Measurements from ENCODE around the gene SPAAR.
A peak's percentile ranks its signal among the peaks of the same experiment; 100 is the strongest.
"Not testable (repeated sequence)": the region's sequence is repeated elsewhere in the genome, so short reads cannot be mapped to it uniquely, and the experiment has no call there.

The SPAAR gene

DNA sequence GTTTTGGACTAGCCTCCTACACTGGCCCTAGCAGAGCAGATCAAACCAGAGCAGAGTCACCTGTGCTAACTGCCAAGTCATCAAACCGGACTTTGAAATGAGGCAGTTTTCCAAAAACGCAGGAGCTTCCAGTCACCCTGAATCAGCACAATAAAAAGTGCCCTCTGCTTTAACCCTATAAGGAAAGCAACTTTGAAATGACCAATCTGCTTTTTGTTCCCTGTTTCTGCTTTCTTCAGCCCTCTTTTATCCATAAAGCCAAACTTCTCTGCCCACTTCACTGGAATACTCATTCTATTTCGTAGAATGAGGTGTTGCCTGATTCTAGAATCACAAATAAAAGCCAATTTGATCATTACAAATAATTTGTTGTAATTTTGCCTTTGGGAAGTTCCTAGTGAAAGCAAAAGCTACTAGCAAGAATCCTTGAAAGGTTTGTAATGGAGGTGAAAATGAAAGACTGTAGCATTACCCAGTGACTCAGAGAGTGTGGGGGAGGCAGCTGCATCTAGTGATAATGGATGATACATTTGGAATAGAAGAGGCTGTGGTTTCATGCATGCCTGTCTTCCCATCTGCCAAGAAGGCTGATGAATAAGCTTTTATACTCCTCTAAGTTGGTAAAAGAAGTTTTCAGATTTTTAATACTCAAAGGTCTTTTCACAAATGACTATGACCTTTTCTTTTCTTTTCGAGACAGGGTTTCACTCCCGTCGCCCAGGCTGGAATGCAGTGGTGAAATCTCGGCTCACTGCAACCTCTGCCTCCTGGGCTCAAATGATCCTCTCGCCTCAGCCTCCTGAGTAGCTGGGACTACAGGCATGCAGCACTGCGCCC is 14.9 kb downstream of the SPAAR start:
- DNase-seq, result peak in 1 of 2 donors; percentile 34

DNA sequence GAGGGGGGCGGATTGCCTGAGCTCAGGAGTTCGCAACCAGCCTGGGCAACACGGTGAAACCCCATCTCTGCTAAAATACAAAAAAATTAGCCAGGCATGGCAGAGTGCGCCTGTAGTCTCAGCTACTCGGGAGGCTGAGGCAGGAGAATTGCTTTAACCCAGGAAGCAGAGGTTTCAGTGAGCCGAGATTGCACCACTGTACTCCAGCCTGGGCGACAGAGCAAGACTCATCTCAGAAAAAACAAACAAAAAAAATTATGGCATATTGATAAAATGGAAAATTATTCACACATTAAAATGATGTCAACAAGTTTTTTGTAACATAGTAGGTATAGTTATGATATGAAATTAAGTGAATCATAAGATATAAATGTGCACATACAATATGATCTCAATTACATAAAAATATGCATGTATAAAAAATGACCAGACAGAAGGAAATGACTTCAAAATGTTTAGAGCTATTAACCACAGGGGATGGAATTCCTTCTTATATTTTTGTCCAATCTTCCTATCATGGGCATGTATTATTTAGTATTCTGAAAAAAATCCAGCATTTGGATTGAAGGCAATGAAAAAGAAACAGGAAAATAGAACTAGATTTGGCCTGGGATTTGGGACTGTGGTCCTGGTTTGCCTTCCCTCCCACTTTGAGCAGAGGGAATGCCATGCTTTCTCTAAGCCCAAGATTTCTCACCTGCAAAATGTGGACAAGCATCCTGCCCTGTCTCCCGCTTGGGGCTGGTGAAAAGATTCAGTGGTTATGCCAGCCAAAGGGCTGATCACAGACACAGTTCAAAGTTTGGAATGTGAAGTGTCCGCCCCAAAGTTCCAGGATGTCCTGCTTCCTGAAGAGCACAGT is 19.5 kb downstream of the SPAAR start:
- no peak for DNase-seq

- no peak for DNase-seq
These were observed 20.1 kb downstream of the SPAAR start for GRCh38 chr9:35929453-35929718.

DNA sequence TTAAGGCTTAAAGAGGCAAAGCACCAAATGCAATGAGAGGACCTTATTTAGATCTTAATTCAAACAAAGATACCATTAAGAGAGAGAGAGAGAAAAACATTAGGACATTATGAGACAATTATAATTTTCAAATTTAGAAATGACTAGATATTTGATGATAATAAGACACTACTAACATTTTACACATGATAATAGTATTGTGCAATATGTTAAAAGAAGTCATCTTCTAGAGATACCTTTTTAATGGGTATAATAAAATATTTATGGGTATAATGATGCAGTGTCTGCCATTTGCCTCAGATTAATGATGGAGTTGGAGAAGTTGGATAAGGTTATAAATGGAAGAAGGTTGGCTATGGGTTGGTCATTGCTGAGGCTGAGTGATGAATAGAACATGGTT is 21.2 kb downstream of the SPAAR start:
- no peak for DNase-seq

- no peak for DNase-seq
These were observed 21.7 kb downstream of the SPAAR start for GRCh38 chr9:35930989-35931388.

GRCh38 chr9:35932735-35933134 is 23.4 kb downstream of the SPAAR start:
- DNase-seq, result no peak

- DNase-seq, result no peak
These were observed 24.3 kb downstream of the SPAAR start for GRCh38 chr9:35933550-35934067.

DNA sequence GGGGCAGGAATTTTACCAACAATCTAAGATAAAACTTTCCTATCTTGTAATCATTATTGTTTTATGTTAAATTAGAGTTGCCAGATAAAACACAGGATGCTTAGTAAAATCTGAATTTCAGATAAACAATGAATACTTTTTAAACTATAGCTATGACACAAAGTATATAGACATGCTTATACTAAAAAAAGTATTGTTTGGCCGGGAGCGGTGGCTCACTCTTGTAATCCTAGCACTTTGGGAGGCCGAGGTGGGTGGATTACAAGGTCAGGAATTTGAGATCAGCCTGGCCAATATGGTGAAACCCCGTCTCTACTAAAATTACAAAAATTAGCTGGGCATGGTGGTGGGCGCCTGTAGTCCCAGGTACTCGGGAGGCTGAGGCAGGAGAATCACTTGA is 24.8 kb downstream of the SPAAR start:
- DNase-seq, result not testable (repeated sequence)

- no peak for DNase-seq
These were observed 26.0 kb downstream of the SPAAR start for GRCh38 chr9:35935261-35935660.

DNA sequence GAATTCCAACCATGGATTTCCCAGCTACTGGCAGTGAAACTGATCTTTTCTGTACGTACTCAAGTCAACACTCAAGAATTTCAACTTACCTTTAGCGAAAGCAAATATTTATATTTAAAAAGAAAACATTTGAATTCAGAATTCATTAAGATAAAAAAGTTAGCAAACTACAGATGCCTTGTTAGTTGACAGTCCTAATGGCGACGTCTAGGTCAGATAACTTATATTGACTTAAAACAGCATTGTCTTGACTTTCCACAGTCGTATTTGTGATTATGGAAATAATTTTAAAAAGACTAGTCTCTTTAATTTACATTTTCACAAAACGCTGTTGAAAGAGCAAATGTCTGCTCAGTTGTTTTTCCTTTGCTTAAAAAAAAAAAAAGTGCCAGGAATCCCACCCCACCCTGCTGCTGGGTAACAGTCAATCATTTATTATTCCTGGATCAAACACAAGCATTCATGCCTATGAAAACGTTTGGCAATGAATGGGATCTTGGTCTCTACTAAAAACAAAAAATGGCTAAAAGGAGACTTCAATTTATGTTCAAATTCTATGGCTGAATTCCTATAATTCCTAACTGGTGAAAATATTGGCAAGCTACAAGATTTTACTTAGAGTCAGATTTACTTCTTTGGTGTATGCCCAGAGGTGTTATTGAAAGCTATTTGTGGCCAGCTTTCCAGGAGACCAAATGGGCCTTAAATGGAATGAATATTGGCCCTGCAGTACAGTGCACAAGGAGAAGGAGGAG is 26.6 kb downstream of the SPAAR start:
- no peak for DNase-seq

DNA sequence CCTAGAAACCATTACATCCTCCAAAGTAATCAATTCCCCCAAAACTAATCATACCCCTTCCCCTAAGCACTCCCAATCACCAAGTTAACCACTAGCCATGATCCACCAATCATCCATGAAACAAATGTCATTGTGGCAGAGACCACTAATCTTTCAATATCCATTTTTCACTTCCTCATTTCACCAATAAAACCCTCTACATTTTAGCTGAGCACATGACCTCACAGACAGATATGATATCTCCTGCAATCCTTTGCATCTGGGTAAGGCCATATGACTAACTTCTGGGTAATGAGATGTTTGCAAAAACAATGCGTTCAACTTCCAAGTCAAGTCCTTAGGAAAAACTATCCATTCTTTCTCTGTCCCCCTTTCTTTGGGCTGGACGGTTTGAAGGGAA is 27.9 kb downstream of the SPAAR start:
- DNase-seq, result no peak

GRCh38 chr9:35938474-35939356 is 29.4 kb downstream of the SPAAR start:
- no peak for DNase-seq

DNA sequence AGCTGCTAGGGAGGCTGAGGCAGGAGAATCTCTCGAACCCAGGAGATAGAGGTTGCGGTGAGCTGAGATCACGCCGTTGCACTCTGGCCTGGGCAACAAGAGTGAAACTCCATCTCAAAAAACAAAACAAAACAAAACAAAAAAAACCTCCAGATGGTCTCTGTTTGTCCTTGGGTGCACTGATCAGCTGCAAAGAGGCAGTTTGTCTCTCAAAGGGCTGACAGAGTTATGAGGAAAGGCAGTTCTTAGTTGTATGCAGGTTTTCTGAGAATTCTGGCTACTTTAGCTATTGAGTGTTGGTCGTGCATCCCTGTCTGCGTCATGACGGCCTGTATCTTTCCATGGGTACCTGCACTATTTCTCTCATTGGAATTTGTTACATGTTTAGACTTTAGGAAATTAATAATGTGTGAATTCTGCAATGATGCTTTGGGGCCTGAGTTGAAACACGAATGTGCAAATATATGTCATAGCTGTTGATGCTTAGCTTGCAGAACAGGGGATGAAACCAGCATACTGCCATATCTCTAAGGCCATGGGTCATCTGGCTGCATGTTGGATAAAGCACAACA is 30.5 kb downstream of the SPAAR start:
- no peak for DNase-seq

DNA sequence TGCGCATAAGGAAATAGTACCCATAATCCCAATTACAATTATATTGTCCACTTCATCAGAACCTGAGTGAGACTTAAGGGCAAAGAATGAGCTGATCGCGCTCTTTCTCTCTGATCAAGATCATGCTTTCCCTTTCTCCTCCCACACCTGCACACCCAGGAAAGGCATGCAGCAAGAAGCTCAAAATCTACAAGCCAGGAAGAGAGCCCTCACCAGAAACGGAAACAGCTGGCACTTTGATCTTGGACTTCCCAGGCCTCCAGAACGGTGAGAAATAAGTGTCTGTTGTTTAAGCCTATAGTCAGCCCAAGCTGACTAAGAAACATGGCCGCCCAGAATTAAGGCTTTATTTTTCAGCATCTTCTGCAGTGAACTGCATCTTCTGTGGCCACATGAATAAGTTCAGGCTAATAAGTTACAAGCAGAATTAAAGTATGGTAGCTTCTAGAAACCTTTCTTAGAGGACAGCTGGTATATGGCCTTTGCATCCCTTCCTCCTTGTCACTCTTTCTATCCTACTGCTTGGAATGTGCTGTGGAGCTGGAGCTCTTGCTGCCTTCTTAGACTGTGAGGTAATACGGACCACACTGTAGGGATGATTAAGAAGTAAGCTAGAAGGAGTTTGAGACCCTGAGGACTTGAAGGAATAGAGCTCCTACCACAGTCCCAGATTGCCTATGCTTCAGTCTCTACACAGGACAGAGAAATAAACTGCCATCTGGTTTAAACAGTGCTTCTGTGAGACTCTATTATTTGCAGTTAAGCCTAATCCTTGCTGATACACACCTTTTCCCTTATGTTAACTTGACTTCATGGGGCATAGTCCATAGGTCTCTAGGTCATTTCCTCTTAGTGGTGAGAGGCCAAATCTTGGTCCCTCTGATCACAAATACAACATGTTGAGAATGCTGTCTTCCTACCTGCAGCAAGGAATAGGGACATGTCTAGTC is 31.4 kb downstream of the SPAAR start:
- DNase-seq, result no peak

- DNase-seq, result no peak
These were observed 33.0 kb downstream of the SPAAR start for GRCh38 chr9:35942286-35942685.

- DNase-seq, result no peak
These were observed 34.9 kb downstream of the SPAAR start for GRCh38 chr9:35944173-35944572.

DNA sequence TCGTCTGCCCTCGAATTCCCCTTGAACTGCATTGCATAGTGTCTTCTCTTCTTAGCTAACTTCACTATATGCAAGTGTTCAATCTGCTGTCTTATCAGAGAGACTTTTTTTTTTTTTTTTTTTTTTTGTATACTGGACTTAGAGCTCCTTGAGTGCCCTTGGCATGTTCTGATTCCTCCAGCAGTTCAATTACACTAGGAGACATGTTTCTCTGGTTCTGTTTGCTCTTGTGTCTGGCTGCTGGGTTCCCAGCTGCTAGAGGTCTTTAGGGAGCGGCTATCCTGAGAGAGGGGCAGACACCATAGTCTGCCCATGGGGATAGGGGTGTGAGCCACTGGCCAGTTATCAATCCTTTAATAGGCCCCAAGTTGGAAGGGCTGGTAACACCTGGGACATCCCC is 35.6 kb downstream of the SPAAR start:
- DNase-seq, result no peak

- peak; percentile 40 to 59 for DNase-seq
These were observed 36.2 kb downstream of the SPAAR start for GRCh38 chr9:35945341-35946018.

GRCh38 chr9:35948451-35948850 is 39.2 kb downstream of the SPAAR start:
- DNase-seq, result no peak

GRCh38 chr9:35948901-35949318 is 39.6 kb downstream of the SPAAR start:
- DNase-seq, result no peak

Measured in hippocampal formation (tissue), 2 donors.